ENCODE measurements around the gene MRGPRG.

GRCh38 chr11:3214420-3214699 lies 4.3 kb downstream of the MRGPRG start:
- TF ChIP-seq, protein P1, sequence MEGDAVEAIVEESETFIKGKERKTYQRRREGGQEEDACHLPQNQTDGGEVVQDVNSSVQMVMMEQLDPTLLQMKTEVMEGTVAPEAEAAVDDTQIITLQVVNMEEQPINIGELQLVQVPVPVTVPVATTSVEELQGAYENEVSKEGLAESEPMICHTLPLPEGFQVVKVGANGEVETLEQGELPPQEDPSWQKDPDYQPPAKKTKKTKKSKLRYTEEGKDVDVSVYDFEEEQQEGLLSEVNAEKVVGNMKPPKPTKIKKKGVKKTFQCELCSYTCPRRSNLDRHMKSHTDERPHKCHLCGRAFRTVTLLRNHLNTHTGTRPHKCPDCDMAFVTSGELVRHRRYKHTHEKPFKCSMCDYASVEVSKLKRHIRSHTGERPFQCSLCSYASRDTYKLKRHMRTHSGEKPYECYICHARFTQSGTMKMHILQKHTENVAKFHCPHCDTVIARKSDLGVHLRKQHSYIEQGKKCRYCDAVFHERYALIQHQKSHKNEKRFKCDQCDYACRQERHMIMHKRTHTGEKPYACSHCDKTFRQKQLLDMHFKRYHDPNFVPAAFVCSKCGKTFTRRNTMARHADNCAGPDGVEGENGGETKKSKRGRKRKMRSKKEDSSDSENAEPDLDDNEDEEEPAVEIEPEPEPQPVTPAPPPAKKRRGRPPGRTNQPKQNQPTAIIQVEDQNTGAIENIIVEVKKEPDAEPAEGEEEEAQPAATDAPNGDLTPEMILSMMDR (IDR thresholded peaks at IDR 0.05) = no peak
- TF ChIP-seq ZFX (IDR thresholded peaks at IDR 0.05; ENCODE audit: borderline replicate concordance) = no peak
